B cell (primary cell): ENCODE results near the gene SLC35F3. TPM values are rescaled to one million over a fixed set of nuclear protein-coding genes. Genes with fewer than 3 reads are reported as not detected.

Source experiments
- ATAC-seq: fragments of 200-7000 bp; cut with Tn5 transposase; one replicate; pipeline ENCODE4 v1.10.0; 2021; ENCODE audit warnings: low read depth, mild to moderate bottlenecking, moderate number of reproducible peaks, moderate library complexity
- CTCF ChIA-PET: fragments of 350-600 bp; sonication (Branson Sonifier 250); formaldehyde crosslinking; loops from one replicate; lab custom pipeline; 2021; ENCODE audit warnings: antibody characterized with exemption, inconsistent platforms; lab: Charles Lee
- POLR2A ChIA-PET: fragments of 350-600 bp; sonication (Branson Sonifier 250); formaldehyde crosslinking; loops from one replicate; lab custom pipeline; 2021; ENCODE audit warnings: antibody characterized with exemption; lab: Charles Lee
- DNase-seq: peaks from one replicate; pipeline ENCODE4 v3.0.0; 2013
- H2AFZ ChIP-seq: 2 replicates; pipeline ENCODE4 v1.6.1; 2012; ENCODE audit warnings: mild to moderate bottlenecking, low read depth, low read length; ENCODE audit not compliant: insufficient read depth, poor library complexity, severe bottlenecking
- H3K27ac ChIP-seq, 2 donors: 1 replicate in 1 of 2; 2 replicates in 1 of 2; pipeline ENCODE4 v1.5.1; 2012 to 2013; ENCODE audit warnings: low read length in 2 of 2, mild to moderate bottlenecking in 2 of 2, moderate library complexity in 1 of 2
- H3K27me3 ChIP-seq, 4 experiments: fragments of 200-600 bp in 1 of 4; sonication (generic) in 1 of 4; replicated peaks in 1 of 4; 1 replicate in 2 of 4; 2 replicates in 2 of 4; pipeline versions ENCODE4 v1.6.1 to v1.7.0; 2013 to 2016; ENCODE audit warnings: low read length in 3 of 4, mild to moderate bottlenecking in 2 of 4, mixed read lengths in 1 of 4, moderate library complexity in 1 of 4; ENCODE audit not compliant: insufficient read depth in 4 of 4, control insufficient read depth in 3 of 4; ENCODE audit errors: control extremely low read depth in 1 of 4
- H3K36me3 ChIP-seq, 2 experiments: replicated peaks in 1 of 2; 1 replicate in 1 of 2; 2 replicates in 1 of 2; pipeline versions ENCODE4 v1.6.1 to v1.7.1; 2013; ENCODE audit warnings: low read length in 1 of 2; ENCODE audit not compliant: insufficient read depth in 2 of 2, control insufficient read depth in 1 of 2; ENCODE audit errors: control extremely low read depth in 1 of 2, extremely low read depth in 1 of 2
- H3K4me1 ChIP-seq, 2 donors: fragments of 200-600 bp in 1 of 2; sonication (generic) in 1 of 2; 1 replicate in 1 of 2; 2 replicates in 1 of 2; pipeline versions ENCODE4 v1.5.1 to v1.6.1; 2013 to 2017; ENCODE audit warnings: low read length in 2 of 2; ENCODE audit not compliant: control insufficient read depth in 2 of 2, insufficient read depth in 2 of 2
- H3K4me2 ChIP-seq: replicated peaks from 2 replicates; pipeline ENCODE3; 2012; ENCODE audit warnings: mild to moderate bottlenecking, low read depth, low read length; ENCODE audit not compliant: poor library complexity, severe bottlenecking
- H3K4me3 ChIP-seq, 5 experiments: fragments of 200-600 bp in 1 of 5; sonication (generic) in 1 of 5; 1 replicate in 3 of 5; 2 replicates in 2 of 5; pipeline versions ENCODE4 v1.5.1 to v1.7.0; 2011 to 2016; ENCODE audit warnings: low read length in 4 of 5, mild to moderate bottlenecking in 4 of 5, low read depth in 2 of 5, control low read depth in 1 of 5, moderate library complexity in 1 of 5; ENCODE audit not compliant: insufficient read depth in 1 of 5; ENCODE audit errors: control extremely low read depth in 1 of 5, extremely low read depth in 1 of 5
- H3K79me2 ChIP-seq: fragments of 200-600 bp; sonication (generic); one replicate; pipeline ENCODE4 v1.6.0; 2016; ENCODE audit warnings: low read length; ENCODE audit not compliant: control insufficient read depth, insufficient read depth
- H3K9ac ChIP-seq: fragments of 200-600 bp; sonication (generic); 2 replicates; pipeline ENCODE4 v1.6.1; 2017; ENCODE audit warnings: mild to moderate bottlenecking, low read length, moderate library complexity
- H3K9me3 ChIP-seq, 3 donors: one replicate each; pipeline versions ENCODE4 v1.6.1 to v1.7.1; 2013; ENCODE audit warnings: low read length in 2 of 3; ENCODE audit not compliant: control insufficient read depth in 2 of 3, insufficient read depth in 1 of 3; ENCODE audit errors: control extremely low read depth in 1 of 3
- H4K20me1 ChIP-seq: 2 replicates; pipeline ENCODE4 v1.6.0; 2012; ENCODE audit warnings: mild to moderate bottlenecking, low read length; ENCODE audit not compliant: insufficient read depth, control insufficient read depth, poor library complexity, severe bottlenecking
- H3K27ac Mint-ChIP-seq: one replicate; pipeline ENCODE4 v1.8.0; 2021; ENCODE audit warnings: mixed read lengths
- H3K27me3 Mint-ChIP-seq: one replicate; pipeline ENCODE4 v1.8.0; 2021; ENCODE audit warnings: mixed read lengths
- H3K4me1 Mint-ChIP-seq: one replicate; pipeline ENCODE4 v1.8.0; 2021; ENCODE audit warnings: mixed read lengths
- H3K4me3 Mint-ChIP-seq: one replicate; pipeline ENCODE4 v1.8.0; 2021; ENCODE audit warnings: mixed read lengths
- H3K9me3 Mint-ChIP-seq: one replicate; pipeline ENCODE4 v1.8.0; 2022; ENCODE audit warnings: mixed read lengths; ENCODE audit not compliant: insufficient read depth
- EZH2 ChIP-seq: IDR thresholded peaks from 2 replicates; pipeline ENCODE4 v1.6.1; 2012; ENCODE audit warnings: borderline replicate concordance, low read depth, mild to moderate bottlenecking, moderate library complexity, low read length; ENCODE audit not compliant: insufficient read depth, poor library complexity, severe bottlenecking
- WGBS: methylation state at CpG from one replicate; pipeline ENCODE4 v1.1.5; 2013; ENCODE audit warnings: missing lambda C conversion rate; ENCODE audit not compliant: insufficient coverage; 5-methylcytosine and 5-hydroxymethylcytosine counted together
- intact Hi-C: fragments of 100-400 bp; cut with micrococcal nuclease; formaldehyde crosslinking; loops from one replicate; pipeline ENCODE4 v1.10.0; 2022
- polyA plus RNA-seq: library from polyadenylated mRNA; depleted of rRNA; stranded (reverse); fragments of >200 nt; gene quantifications from 2 replicates; pipeline ENCODE4 v1.2.3, GENCODE V29; 2012
- total RNA-seq, 2 donors: library from RNA; stranded (reverse); fragments of 120-200 nt in 1 of 2; gene quantifications; 1 replicate in 1 of 2; 2 replicates in 1 of 2; pipeline versions ENCODE4 v1.2.3 to v1.2.4, GENCODE V29; 2013 to 2022
- TF ChIP-seq, protein P1 (sequence below): fragments of 200-600 bp; IDR thresholded peaks from one replicate; pipeline ENCODE4 v1.8.0; 2022; ENCODE audit warnings: antibody characterized with exemption, mild to moderate bottlenecking

Gene SLC35F3
- total and polyA plus RNA-seq, 2 donors (not counting 1 experiment from before 2014, with no cell fraction given): not detected

DNA sequence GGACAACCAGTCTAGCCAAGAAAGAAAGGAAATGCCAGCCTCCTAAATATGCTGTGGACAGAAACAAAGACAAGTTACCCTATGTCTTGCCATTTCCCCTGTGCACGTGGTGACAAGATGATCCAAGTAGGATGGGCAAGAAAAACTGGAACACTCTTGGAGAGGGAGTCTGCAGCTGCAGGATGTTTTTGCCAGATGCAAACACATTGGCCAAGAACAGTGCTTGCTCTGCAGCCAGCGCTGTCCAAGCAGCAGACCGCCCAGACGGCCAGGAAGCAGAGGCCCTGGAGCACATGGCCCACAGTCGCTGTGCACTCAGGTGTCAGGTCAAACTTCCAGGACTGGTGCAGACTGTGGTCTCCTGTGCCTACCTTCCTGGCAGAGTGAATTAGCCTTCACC, 189.3 kb downstream of the SLC35F3 start:
- H3K27ac Mint-ChIP-seq: no peak overlapping the region
- ATAC-seq: no peak
- H3K9ac ChIP-seq: no peak overlapping the region
- ChIA-PET POLR2A (no interaction called here), CTCF (no interaction called here)
- H3K4me2 ChIP-seq: no peak overlapping the region
- H3K4me3 Mint-ChIP-seq: no peak overlapping the region
- H3K36me3 ChIP-seq: no peaks in the 10 kb centered on the region
- no peak for DNase-seq
- no peaks in the 10 kb centered on the region for H3K27me3 ChIP-seq
- H3K9me3 ChIP-seq: no peaks in the 10 kb centered on the region
- TF ChIP-seq, protein P1, sequence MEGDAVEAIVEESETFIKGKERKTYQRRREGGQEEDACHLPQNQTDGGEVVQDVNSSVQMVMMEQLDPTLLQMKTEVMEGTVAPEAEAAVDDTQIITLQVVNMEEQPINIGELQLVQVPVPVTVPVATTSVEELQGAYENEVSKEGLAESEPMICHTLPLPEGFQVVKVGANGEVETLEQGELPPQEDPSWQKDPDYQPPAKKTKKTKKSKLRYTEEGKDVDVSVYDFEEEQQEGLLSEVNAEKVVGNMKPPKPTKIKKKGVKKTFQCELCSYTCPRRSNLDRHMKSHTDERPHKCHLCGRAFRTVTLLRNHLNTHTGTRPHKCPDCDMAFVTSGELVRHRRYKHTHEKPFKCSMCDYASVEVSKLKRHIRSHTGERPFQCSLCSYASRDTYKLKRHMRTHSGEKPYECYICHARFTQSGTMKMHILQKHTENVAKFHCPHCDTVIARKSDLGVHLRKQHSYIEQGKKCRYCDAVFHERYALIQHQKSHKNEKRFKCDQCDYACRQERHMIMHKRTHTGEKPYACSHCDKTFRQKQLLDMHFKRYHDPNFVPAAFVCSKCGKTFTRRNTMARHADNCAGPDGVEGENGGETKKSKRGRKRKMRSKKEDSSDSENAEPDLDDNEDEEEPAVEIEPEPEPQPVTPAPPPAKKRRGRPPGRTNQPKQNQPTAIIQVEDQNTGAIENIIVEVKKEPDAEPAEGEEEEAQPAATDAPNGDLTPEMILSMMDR: no peak
- TF ChIP-seq EZH2: no peak
- H3K79me2 ChIP-seq: no peaks in the 10 kb centered on the region
- H3K4me3 ChIP-seq: no peak overlapping the region
- H3K4me1 Mint-ChIP-seq: no peaks in the 10 kb centered on the region
- H3K9me3 Mint-ChIP-seq: no peaks in the 10 kb centered on the region
- no peak overlapping the region for H3K27ac ChIP-seq
- H3K27me3 Mint-ChIP-seq: peaks cover 16% of the 10 kb centered on the region
- intact Hi-C loops: no loop called here
- H4K20me1 ChIP-seq: no peaks in the 10 kb centered on the region
- 96% methylated on average over 5 of the region's 5 CpGs for WGBS
- H3K4me1 ChIP-seq: no peaks in the 10 kb centered on the region
- no peak overlapping the region for H2AFZ ChIP-seq

GRCh38 chr1:234094172-234094571, 189.7 kb downstream of the SLC35F3 start:
- no peaks in the 10 kb centered on the region for H4K20me1 ChIP-seq
- ChIA-PET POLR2A (no interaction called here), CTCF (no interaction called here)
- no peaks in the 10 kb centered on the region for H3K9me3 ChIP-seq
- Mint-ChIP-seq H3K9me3 (no peaks in the 10 kb centered on the region), H3K4me3 (no peak overlapping the region), H3K4me1 (no peaks in the 10 kb centered on the region), H3K27ac (no peak overlapping the region), H3K27me3 (peaks cover 15% of the 10 kb centered on the region)
- intact Hi-C loops: no loop called here
- no peak overlapping the region for H3K4me3 ChIP-seq
- no peak overlapping the region for H3K4me2 ChIP-seq
- DNase-seq: no peak
- H3K9ac ChIP-seq: no peak overlapping the region
- TF ChIP-seq, protein P1: no peak
- TF ChIP-seq EZH2: no peak
- no CpG with 5 or more reads among the region's 1 CpG for WGBS
- no peaks in the 10 kb centered on the region for H3K27me3 ChIP-seq
- no peaks in the 10 kb centered on the region for H3K4me1 ChIP-seq
- no peak overlapping the region for H2AFZ ChIP-seq
- no peak overlapping the region for H3K27ac ChIP-seq
- H3K36me3 ChIP-seq: no peaks in the 10 kb centered on the region
- no peak for ATAC-seq
- no peaks in the 10 kb centered on the region for H3K79me2 ChIP-seq
